ENCODE results near the gene GLT1D1.

The GLT1D1 gene

GRCh38 chr12:128970110-128970509 lies 116.8 kb downstream of the GLT1D1 start:
- DNase-seq = no peak

GRCh38 chr12:128970941-128971340 lies 117.7 kb downstream of the GLT1D1 start:
- DNase-seq = no peak

- no peak for DNase-seq
These were observed 118.5 kb downstream of the GLT1D1 start for GRCh38 chr12:128971802-128972201.

GRCh38 chr12:128973883-128974681 lies 120.8 kb downstream of the GLT1D1 start:
- DNase-seq = no peak

DNA sequence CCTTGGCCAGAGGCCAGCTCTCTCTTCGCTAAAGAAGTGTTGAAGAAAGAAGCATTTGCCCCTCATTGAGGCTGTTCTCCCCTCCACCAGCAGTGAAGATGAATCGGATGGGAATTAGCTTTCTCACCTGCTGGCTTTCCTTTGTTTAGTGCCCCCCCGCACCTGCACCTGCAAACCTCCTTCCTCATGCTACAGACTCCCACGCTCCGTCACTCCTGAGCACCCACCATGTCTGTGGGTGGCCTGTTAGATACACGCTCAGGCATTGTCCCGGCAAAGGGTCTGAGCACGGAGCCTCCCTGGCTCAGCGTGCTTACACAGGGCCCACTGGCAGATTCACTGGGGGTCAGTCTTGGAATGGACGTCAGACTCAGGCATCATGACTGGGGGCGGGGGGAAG lies 121.6 kb downstream of the GLT1D1 start:
- DNase-seq = no peak

DNA sequence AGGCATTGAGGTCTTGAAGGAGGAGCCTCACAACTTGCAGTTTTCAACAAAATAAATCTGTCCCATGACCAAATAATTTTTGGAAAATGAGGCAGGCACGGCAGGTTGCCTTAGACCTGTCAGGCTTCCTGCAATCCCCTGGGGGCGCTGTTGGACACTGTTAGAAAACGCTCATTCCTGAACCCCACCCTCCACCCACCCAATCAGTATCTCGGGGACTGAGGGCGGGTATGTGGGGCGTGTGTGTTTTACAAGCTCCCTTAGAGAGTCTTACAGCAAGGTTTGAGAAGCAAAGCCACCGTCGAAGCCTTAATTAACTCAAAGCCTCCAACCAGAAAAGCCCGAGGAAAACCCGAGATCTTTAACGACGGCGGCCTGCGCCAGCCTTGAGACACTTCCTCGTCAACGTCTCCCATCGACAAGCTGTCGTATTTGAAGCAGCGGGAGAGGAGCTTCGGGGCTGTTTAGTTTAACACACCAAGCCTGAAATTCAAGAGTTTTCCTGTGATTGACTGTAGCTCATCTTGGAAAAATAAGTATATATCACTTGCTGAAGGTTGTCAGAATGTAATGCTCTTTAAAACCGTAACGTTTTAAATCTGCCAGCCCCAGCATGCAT lies 123.0 kb downstream of the GLT1D1 start:
- no peak for DNase-seq

DNA sequence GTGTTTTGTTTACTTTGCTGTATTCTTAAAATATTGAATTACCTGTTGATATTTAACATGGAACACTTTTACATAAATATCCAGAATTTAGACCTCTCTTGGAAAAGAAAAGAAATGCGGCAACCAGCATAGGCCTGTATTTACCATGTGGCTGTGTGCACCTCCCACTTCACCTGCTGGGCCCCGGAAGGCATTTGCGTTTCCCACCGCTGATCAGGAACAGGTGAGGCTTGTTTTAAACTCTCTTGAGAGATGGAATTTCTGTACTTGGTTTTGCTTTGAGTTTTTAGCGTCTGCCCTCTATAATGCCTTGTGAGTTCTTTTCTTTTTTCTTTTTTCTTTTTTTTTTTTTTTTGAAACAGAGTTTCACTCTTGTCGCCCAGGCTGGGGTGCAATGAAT lies 124.2 kb downstream of the GLT1D1 start:
- no peak for DNase-seq

DNA sequence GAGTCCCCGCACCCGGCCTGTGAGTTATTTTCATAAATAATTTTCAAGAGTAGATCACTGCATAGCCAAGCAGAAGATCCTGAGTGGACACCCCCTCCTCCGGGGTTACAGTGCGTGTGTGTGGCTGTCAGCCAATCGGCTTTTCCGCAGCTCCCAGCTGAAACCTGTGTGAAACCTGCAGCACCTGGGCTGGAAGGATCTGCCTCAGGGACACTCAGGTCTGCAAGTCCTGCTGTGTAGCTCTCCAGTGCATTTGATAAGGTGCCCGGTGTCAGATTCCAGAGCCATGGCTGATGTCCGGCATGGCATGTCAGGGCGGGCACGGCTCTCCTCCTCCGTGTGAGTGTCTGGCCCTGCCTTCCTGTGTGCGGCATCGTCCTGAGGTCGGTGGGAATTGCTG lies 124.8 kb downstream of the GLT1D1 start:
- no peak for DNase-seq

GRCh38 chr12:128980623-128981022 lies 127.3 kb downstream of the GLT1D1 start:
- no peak for DNase-seq

GRCh38 chr12:128981971-128982533 lies 128.8 kb downstream of the GLT1D1 start:
- no peak for DNase-seq

DNA sequence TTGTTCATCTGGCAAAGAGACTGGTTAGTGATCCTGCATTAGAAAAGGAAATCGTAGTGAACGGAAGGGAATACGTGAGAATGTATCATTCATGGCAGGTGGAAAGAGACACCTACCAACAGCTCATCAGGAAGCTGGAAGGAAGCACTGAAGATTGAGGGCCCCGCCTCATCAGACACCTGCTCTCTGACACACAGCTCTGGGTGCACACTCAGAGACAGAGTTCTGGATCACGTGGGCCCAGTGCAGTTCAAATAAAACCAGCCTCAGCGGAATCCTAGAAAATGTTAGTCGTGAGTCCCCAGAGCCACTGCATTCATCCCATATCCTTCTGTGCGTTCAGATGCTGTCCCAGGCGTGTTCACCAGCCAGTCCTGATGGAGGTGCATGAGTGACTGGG lies 129.7 kb downstream of the GLT1D1 start:
- no peak for DNase-seq

- DNase-seq = no peak
These were observed 130.1 kb downstream of the GLT1D1 start for GRCh38 chr12:128983371-128983770.

- DNase-seq = no peak
These were observed 133.7 kb downstream of the GLT1D1 start for GRCh38 chr12:128986957-128987356.

DNA sequence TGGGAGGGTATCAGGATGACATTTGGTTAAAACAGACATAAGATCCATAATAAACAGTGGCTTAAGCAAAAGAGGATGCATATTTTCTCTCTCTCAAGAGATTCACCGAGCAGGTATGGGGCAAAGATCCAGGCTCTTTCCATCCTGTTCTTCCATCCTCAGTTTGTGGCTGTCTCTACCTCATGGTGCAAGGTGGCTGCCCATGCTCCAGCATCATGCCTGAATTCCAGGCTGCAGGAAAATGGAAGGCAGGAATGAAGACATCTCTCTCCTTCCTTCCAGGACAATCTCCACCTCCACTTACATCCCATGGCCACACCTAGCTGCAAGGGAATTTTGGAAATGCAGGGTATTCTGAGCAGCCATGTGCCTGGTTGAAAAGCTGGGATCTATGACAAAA lies 136.0 kb downstream of the GLT1D1 start:
- no peak for DNase-seq

DNA sequence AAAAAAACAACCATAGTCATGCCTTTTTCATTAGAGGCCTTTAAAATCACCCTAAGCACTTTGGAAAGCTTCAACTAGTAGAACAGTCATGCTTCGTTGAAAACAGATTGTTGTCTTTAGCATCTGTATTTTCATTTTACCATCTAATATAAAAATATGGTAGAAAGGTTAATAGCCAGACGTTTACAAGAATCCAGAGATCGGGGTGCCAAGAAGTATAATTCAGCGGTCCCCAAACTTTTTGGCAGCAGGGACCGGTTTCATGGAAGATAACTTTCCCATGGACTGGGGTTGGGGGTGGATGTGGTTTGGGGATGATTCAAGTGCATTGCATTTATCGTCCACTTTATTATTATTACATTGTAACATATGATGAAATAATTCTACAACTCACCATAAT lies 138.4 kb downstream of the GLT1D1 start:
- DNase-seq = no peak

DNA sequence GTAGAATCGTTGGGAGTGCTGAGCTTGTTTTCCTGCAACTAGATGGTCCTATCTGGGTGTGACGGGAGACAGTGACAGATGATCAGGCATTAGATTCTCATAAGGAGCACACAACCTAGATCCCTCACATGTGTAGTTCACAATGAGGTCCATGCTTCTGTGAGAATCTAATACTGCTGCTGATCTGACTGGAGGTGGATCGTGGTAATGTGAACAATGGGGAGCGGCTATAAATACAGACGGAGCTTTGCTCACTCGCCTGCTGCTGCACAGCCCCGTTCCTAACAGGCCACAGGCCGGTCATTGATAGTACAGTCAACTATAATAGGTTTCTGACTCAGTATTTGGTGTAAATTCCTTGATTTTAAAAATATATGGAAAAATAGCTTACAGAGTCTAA lies 138.8 kb downstream of the GLT1D1 start:
- no peak for DNase-seq

DNA sequence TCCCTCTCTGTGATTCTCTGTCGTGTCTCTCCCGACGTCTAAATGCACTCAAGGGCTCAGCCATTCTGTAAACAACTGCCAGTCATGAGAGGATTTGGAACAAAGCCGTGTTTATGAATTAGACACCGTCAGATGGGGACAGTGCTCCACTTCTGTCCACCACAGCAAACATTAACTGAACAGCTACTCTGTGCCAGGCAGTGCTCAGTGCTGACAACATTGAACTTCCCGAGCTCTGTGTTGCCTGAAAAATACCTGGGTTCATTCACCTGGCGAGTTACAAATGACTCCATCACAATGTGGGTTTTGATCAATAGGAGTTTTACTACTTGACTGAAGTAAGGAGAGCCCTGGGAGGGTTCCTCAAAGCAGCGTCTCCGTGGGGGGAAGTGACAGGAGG lies 139.3 kb downstream of the GLT1D1 start:
- DNase-seq = no peak

GRCh38 chr12:128994856-128995255 lies 141.6 kb downstream of the GLT1D1 start:
- no peak for DNase-seq

- DNase-seq = no peak
These were observed 142.3 kb downstream of the GLT1D1 start for GRCh38 chr12:128995619-128996018.

- DNase-seq = no peak
These were observed 148.5 kb downstream of the GLT1D1 start for GRCh38 chr12:129001826-129002225.

- DNase-seq = no peak
These were observed 149.1 kb downstream of the GLT1D1 start for GRCh38 chr12:129002427-129002826.

GRCh38 chr12:129005416-129005815 lies 152.1 kb downstream of the GLT1D1 start:
- DNase-seq = no peak

GRCh38 chr12:129005829-129006228 lies 152.6 kb downstream of the GLT1D1 start:
- DNase-seq = no peak

- DNase-seq = no peak
These were observed 156.8 kb downstream of the GLT1D1 start for GRCh38 chr12:129009833-129010622.
